ENCODE results near the gene FYCO1.

Gene FYCO1

GRCh38 chr3:45910892-45911291 lies 84.7 kb downstream of the FYCO1 start:
- Histone ChIP-seq H3K9me3 (ENCODE audit: control insufficient read depth, low read length) (no peaks in the 10 kb centered on the region), H3K27ac (ENCODE audit: insufficient read depth, low read depth, low read length, poor library complexity, severe bottlenecking) (no peak overlapping the region), H3K4me3 (ENCODE audit: insufficient read depth, low read depth, low read length) (no peak overlapping the region), H3K4me1 (ENCODE audit: control insufficient read depth, insufficient read depth, low read length) (peaks cover 5% of the 10 kb centered on the region), H3K36me3 (ENCODE audit: control insufficient read depth, insufficient read depth, low read length) (no peaks in the 10 kb centered on the region), H3K27me3 (ENCODE audit: control insufficient read depth, insufficient read depth, low read length, poor library complexity, severe bottlenecking) (no peaks in the 10 kb centered on the region)
- 92 to 94% methylated on average over 4 of the region's 4 CpGs for WGBS, 2 experiments

- H3K9me3 ChIP-seq (ENCODE audit: control insufficient read depth, low read length), result no peaks in the 10 kb centered on the region
- no peaks in the 10 kb centered on the region for H3K27me3 ChIP-seq (ENCODE audit: control insufficient read depth, insufficient read depth, low read length, poor library complexity, severe bottlenecking)
- no peaks in the 10 kb centered on the region for H3K4me1 ChIP-seq (ENCODE audit: control insufficient read depth, insufficient read depth, low read length)
- 83 to 84% methylated on average over 6 of the region's 6 CpGs for WGBS, 2 experiments
- no peaks in the 10 kb centered on the region for H3K36me3 ChIP-seq (ENCODE audit: control insufficient read depth, insufficient read depth, low read length)
- H3K4me3 ChIP-seq (ENCODE audit: insufficient read depth, low read depth, low read length), result no peak overlapping the region
- no peak overlapping the region for H3K27ac ChIP-seq (ENCODE audit: insufficient read depth, low read depth, low read length, poor library complexity, severe bottlenecking)
These were observed 86.1 kb downstream of the FYCO1 start for GRCh38 chr3:45909542-45909941.

- no peaks in the 10 kb centered on the region for H3K36me3 ChIP-seq (ENCODE audit: control insufficient read depth, insufficient read depth, low read length)
- no peaks in the 10 kb centered on the region for H3K27me3 ChIP-seq (ENCODE audit: control insufficient read depth, insufficient read depth, low read length, poor library complexity, severe bottlenecking)
- 93 to 97% methylated on average over 7 of the region's 7 CpGs for WGBS, 2 experiments
- H3K4me3 ChIP-seq (ENCODE audit: insufficient read depth, low read depth, low read length), result no peak overlapping the region
- H3K27ac ChIP-seq (ENCODE audit: insufficient read depth, low read depth, low read length, poor library complexity, severe bottlenecking), result no peak overlapping the region
- H3K4me1 ChIP-seq (ENCODE audit: control insufficient read depth, insufficient read depth, low read length), result no peaks in the 10 kb centered on the region
- no peaks in the 10 kb centered on the region for H3K9me3 ChIP-seq (ENCODE audit: control insufficient read depth, low read length)
These were observed 86.9 kb downstream of the FYCO1 start for GRCh38 chr3:45908761-45909160.

GRCh38 chr3:45907769-45908705 lies 87.6 kb downstream of the FYCO1 start:
- H3K27ac ChIP-seq (ENCODE audit: insufficient read depth, low read depth, low read length, poor library complexity, severe bottlenecking), result no peak overlapping the region

GRCh38 chr3:45906681-45907407 lies 88.8 kb downstream of the FYCO1 start:
- no peaks in the 10 kb centered on the region for H3K36me3 ChIP-seq (ENCODE audit: control insufficient read depth, insufficient read depth, low read length)
- H3K27ac ChIP-seq (ENCODE audit: insufficient read depth, low read depth, low read length, poor library complexity, severe bottlenecking), result no peak overlapping the region
- H3K9me3 ChIP-seq (ENCODE audit: control insufficient read depth, low read length), result no peaks in the 10 kb centered on the region
- H3K27me3 ChIP-seq (ENCODE audit: control insufficient read depth, insufficient read depth, low read length, poor library complexity, severe bottlenecking), result no peaks in the 10 kb centered on the region
- no peaks in the 10 kb centered on the region for H3K4me1 ChIP-seq (ENCODE audit: control insufficient read depth, insufficient read depth, low read length)
- no peak overlapping the region for H3K4me3 ChIP-seq (ENCODE audit: insufficient read depth, low read depth, low read length)
- 71 to 72% methylated on average over 9 of the region's 9 CpGs for WGBS, 2 experiments

More at GRCh38 chr3:45907769-45908705, 87.6 kb downstream of the FYCO1 start:
- Histone ChIP-seq H3K9me3 (ENCODE audit: control insufficient read depth, low read length) (no peaks in the 10 kb centered on the region), H3K27me3 (ENCODE audit: control insufficient read depth, insufficient read depth, low read length, poor library complexity, severe bottlenecking) (no peaks in the 10 kb centered on the region), H3K4me3 (ENCODE audit: insufficient read depth, low read depth, low read length) (no peak overlapping the region), H3K36me3 (ENCODE audit: control insufficient read depth, insufficient read depth, low read length) (no peaks in the 10 kb centered on the region), H3K4me1 (ENCODE audit: control insufficient read depth, insufficient read depth, low read length) (no peaks in the 10 kb centered on the region)
- 91% methylated on average over 13 of the region's 13 CpGs for WGBS, 2 experiments

- no peaks in the 10 kb centered on the region for H3K4me1 ChIP-seq (ENCODE audit: control insufficient read depth, insufficient read depth, low read length)
- H3K4me3 ChIP-seq (ENCODE audit: insufficient read depth, low read depth, low read length), result no peak overlapping the region
- H3K36me3 ChIP-seq (ENCODE audit: control insufficient read depth, insufficient read depth, low read length), result no peaks in the 10 kb centered on the region
- no peak overlapping the region for H3K27ac ChIP-seq (ENCODE audit: insufficient read depth, low read depth, low read length, poor library complexity, severe bottlenecking)
- WGBS, 2 experiments, result 88 to 90% methylated on average over 3 of the region's 3 CpGs
- H3K9me3 ChIP-seq (ENCODE audit: control insufficient read depth, low read length), result no peaks in the 10 kb centered on the region
- no peaks in the 10 kb centered on the region for H3K27me3 ChIP-seq (ENCODE audit: control insufficient read depth, insufficient read depth, low read length, poor library complexity, severe bottlenecking)
These were observed 89.9 kb downstream of the FYCO1 start for GRCh38 chr3:45905755-45906154.

- H3K27me3 ChIP-seq (ENCODE audit: control insufficient read depth, insufficient read depth, low read length, poor library complexity, severe bottlenecking), result no peaks in the 10 kb centered on the region
- H3K4me3 ChIP-seq (ENCODE audit: insufficient read depth, low read depth, low read length), result no peak overlapping the region
- no peaks in the 10 kb centered on the region for H3K9me3 ChIP-seq (ENCODE audit: control insufficient read depth, low read length)
- H3K4me1 ChIP-seq (ENCODE audit: control insufficient read depth, insufficient read depth, low read length), result no peaks in the 10 kb centered on the region
- WGBS, 2 experiments, result 88 to 90% methylated on average over 2 to 3 of the region's 3 CpGs
- H3K27ac ChIP-seq (ENCODE audit: insufficient read depth, low read depth, low read length, poor library complexity, severe bottlenecking), result no peak overlapping the region
- H3K36me3 ChIP-seq (ENCODE audit: control insufficient read depth, insufficient read depth, low read length), result no peaks in the 10 kb centered on the region
These were observed 90.7 kb downstream of the FYCO1 start for GRCh38 chr3:45904931-45905330.

GRCh38 chr3:45896956-45897355 lies 98.7 kb downstream of the FYCO1 start:
- Histone ChIP-seq H3K4me1 (ENCODE audit: control insufficient read depth, insufficient read depth, low read length) (no peaks in the 10 kb centered on the region), H3K27me3 (ENCODE audit: control insufficient read depth, insufficient read depth, low read length, poor library complexity, severe bottlenecking) (no peaks in the 10 kb centered on the region), H3K4me3 (ENCODE audit: insufficient read depth, low read depth, low read length) (no peak overlapping the region), H3K27ac (ENCODE audit: insufficient read depth, low read depth, low read length, poor library complexity, severe bottlenecking) (no peak overlapping the region), H3K9me3 (ENCODE audit: control insufficient read depth, low read length) (no peaks in the 10 kb centered on the region), H3K36me3 (ENCODE audit: control insufficient read depth, insufficient read depth, low read length) (no peaks in the 10 kb centered on the region)
- 83 to 91% methylated on average over 3 of the region's 3 CpGs for WGBS, 2 experiments

- Histone ChIP-seq H3K4me1 (ENCODE audit: control insufficient read depth, insufficient read depth, low read length) (no peaks in the 10 kb centered on the region), H3K27me3 (ENCODE audit: control insufficient read depth, insufficient read depth, low read length, poor library complexity, severe bottlenecking) (no peaks in the 10 kb centered on the region), H3K9me3 (ENCODE audit: control insufficient read depth, low read length) (no peaks in the 10 kb centered on the region), H3K36me3 (ENCODE audit: control insufficient read depth, insufficient read depth, low read length) (no peaks in the 10 kb centered on the region), H3K4me3 (ENCODE audit: insufficient read depth, low read depth, low read length) (no peak overlapping the region), H3K27ac (ENCODE audit: insufficient read depth, low read depth, low read length, poor library complexity, severe bottlenecking) (no peak overlapping the region)
- WGBS, 2 experiments, result 88 to 96% methylated on average over 4 of the region's 5 CpGs
These were observed 99.7 kb downstream of the FYCO1 start for GRCh38 chr3:45895686-45896468.

- no peaks in the 10 kb centered on the region for H3K36me3 ChIP-seq (ENCODE audit: control insufficient read depth, insufficient read depth, low read length)
- WGBS, 2 experiments, result 90 to 92% methylated on average over 6 of the region's 6 CpGs
These were observed 101.6 kb downstream of the FYCO1 start for GRCh38 chr3:45894015-45894414.

More at GRCh38 chr3:45894015-45894414, 101.6 kb downstream of the FYCO1 start:
- Histone ChIP-seq H3K27ac (ENCODE audit: insufficient read depth, low read depth, low read length, poor library complexity, severe bottlenecking) (no peak overlapping the region), H3K4me1 (ENCODE audit: control insufficient read depth, insufficient read depth, low read length) (no peaks in the 10 kb centered on the region), H3K9me3 (ENCODE audit: control insufficient read depth, low read length) (no peaks in the 10 kb centered on the region), H3K4me3 (ENCODE audit: insufficient read depth, low read depth, low read length) (no peak overlapping the region), H3K27me3 (ENCODE audit: control insufficient read depth, insufficient read depth, low read length, poor library complexity, severe bottlenecking) (no peaks in the 10 kb centered on the region)

Measured in ectodermal cell (in vitro differentiated cells).